Stimulated activated effector memory CD8-positive, alpha-beta T cell treated with anti-CD3 and anti-CD28 coated beads, Interleukin-12 subunit alpha, Interleukin-12 subunit beta, amount 100 ng/mL, for 72 hours (primary cell): ENCODE measurements around the gene FAM107B.
A peak's percentile ranks its signal among the peaks of the same experiment; 100 is the strongest.

Experiments used
- ATAC-seq: fragments of 150-1000 bp; cut with Tn5 transposase; 2 replicates; pipeline ENCODE4 v1.10.0; 2021
- DNase-seq, 2 donors: peaks; one replicate each; pipeline ENCODE4 v3.0.0; 2021 to 2022; ENCODE audit warnings: low spot score in 2 of 2
- H3K27ac Mint-ChIP-seq: one replicate; pipeline ENCODE4 v1.8.0; 2022; ENCODE audit warnings: mild to moderate bottlenecking, mixed read lengths
- H3K36me3 Mint-ChIP-seq: one replicate; pipeline ENCODE4 v1.8.0; 2022; ENCODE audit warnings: mild to moderate bottlenecking, mixed read lengths
- H3K4me1 Mint-ChIP-seq: one replicate; pipeline ENCODE4 v1.8.0; 2022; ENCODE audit warnings: mixed read lengths
- H3K4me3 Mint-ChIP-seq: one replicate; pipeline ENCODE4 v1.8.0; 2022; ENCODE audit warnings: mild to moderate bottlenecking, mixed read lengths
- H3K9me3 Mint-ChIP-seq: one replicate; pipeline ENCODE4 v1.8.0; 2022; ENCODE audit warnings: mixed read lengths

The FAM107B gene

DNA sequence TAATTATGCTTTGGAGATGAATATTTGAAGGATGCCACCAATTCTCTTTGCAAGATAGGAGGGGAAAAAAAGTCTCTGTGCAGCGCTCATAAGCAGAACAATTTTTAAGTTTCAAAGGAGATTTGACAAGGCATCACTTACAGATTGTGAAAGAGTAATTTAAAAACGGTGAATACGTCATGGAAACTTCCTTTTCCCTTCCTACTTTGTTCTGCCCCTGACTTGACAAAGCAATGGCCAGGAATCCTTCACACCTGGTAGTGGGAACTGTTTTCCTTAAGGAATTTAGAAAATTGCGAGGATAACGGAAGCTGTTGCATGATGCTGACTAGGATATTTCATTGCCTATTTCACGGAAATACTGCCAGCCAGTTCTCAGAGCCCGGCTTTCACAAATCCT, 16.7 kb downstream of the FAM107B start:
- Mint-ChIP-seq H3K27ac (peak overlapping the region; percentile 16), H3K4me1 (peaks cover 8% of the 10 kb centered on the region)
- no peak for DNase-seq

DNA sequence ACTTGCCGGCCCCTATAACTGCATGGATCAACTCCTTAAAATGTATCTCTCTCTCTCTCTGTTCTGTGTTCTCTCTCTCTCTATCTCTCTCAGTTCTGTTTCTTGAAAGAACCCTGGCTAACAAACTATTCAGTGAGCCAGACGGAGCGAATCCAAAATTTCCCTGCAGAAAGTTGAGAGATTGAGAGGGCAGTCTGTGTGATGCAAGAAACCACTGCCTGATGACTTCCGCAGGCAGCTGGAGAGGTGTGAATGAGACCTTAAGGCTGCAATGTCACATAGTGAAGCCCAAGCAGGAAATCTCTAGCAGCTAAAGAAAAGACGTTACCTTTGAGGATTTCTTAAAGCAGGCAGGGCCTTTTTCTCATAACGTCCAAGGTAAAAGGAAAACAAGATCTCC, 17.3 kb downstream of the FAM107B start:
- peaks cover 8% of the 10 kb centered on the region for H3K4me1 Mint-ChIP-seq
- DNase-seq (no peak), ATAC-seq (no peak)
- no peaks in the 10 kb centered on the region for H3K9me3 Mint-ChIP-seq
- peak overlapping the region; percentile 16 for H3K27ac Mint-ChIP-seq
- H3K36me3 Mint-ChIP-seq: no peaks in the 10 kb centered on the region
- no peak overlapping the region for H3K4me3 Mint-ChIP-seq

More for the DNA sequence above, 16.7 kb downstream of the FAM107B start:
- no peaks in the 10 kb centered on the region for H3K9me3 Mint-ChIP-seq
- no peak overlapping the region for H3K4me3 Mint-ChIP-seq
- no peak for ATAC-seq
- no peaks in the 10 kb centered on the region for H3K36me3 Mint-ChIP-seq

DNA sequence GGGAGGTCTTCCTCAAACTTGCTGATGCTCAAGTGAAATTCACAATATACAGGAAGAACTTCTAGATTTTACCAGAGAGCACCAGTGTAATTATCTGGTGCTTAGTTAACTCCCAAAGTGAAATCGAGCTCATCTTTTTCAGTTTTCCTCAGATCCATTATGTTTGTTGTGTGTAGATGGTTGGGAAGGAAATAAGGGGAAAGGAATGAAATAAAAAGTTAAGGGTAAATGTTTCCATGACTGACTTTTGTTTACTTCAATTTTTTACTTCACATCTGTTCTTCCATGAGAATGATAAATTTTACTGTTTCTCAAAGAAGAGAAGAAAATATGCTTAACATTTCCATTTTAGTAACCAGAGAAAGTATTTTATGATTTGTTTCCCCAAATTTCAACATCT, 21.3 kb downstream of the FAM107B start:
- no peak for ATAC-seq
- no peak overlapping the region for H3K27ac Mint-ChIP-seq
- no peak for DNase-seq

DNA sequence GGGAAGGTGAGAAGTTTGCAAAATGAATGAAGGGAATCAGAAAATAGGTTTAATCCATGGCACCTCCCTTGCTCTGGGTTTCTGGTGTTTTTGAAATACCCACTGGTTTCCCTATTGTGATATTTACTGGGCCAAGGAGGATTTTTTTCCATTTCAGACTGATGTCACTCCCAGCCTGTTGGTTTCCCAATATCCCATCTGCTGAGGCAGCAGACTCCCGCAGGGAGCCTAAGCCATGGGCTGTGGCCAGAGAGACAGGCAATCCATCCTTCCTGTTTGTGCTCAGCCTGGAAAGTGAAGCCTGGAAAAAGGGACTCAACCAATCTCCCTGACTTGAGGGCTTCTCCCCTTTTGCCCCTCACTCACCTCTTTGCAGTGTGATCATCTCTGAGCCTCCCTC, 22.8 kb downstream of the FAM107B start:
- DNase-seq: no peak
- Mint-ChIP-seq H3K27ac (no peak overlapping the region), H3K9me3 (no peaks in the 10 kb centered on the region), H3K4me3 (no peak overlapping the region), H3K4me1 (no peaks in the 10 kb centered on the region), H3K36me3 (no peaks in the 10 kb centered on the region)
- no peak for ATAC-seq

More for the DNA sequence above, 21.3 kb downstream of the FAM107B start:
- Mint-ChIP-seq H3K4me1 (peaks cover 8% of the 10 kb centered on the region), H3K9me3 (no peaks in the 10 kb centered on the region), H3K4me3 (no peak overlapping the region), H3K36me3 (no peaks in the 10 kb centered on the region)

DNA sequence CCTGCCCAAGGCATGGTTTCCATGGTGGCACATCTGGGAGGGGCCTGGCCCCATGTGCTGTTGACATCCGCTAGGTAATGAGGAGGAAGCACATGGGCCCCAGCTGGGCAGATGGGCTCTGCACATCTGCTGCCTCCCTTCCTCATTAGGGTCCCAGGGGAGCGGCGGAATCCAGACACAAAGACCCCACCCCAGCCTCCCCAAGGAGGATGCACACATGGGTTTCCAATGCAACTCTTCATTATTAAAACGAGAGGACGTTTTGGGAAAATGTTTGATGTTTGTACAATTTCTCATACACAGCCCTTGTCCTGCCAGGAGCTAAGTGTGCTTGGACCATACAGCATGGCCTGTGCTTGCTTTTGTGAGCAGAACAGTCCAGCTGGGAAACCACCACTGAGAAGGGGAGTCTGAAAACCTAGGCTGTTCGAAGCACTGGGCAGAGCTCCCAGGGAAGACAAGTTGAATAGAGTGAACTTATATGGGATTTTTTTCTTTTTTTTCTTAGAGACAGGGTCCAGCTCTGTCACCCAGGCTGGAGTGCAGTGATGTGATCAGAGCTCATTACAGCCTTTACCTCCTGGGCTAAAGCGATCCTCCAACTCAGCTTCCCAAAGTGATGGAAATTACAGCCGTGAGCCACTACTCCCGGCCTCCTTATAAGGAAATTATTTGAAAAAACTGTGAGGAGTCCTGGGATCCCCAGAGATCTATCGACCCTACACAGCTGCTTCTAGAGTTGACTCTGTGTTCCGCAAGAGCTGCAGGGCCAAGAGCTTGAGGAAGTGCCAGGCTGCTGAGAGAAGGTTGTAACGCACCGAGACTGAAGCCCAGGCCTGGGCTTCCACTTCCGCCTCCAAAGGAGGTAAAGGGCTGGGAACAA, 23.4 kb downstream of the FAM107B start:
- no peaks in the 10 kb centered on the region for H3K9me3 Mint-ChIP-seq
- H3K4me1 Mint-ChIP-seq: no peaks in the 10 kb centered on the region
- DNase-seq (no peak), ATAC-seq (no peak)
- H3K27ac Mint-ChIP-seq: no peak overlapping the region
- H3K4me3 Mint-ChIP-seq: no peak overlapping the region
- no peaks in the 10 kb centered on the region for H3K36me3 Mint-ChIP-seq

DNA sequence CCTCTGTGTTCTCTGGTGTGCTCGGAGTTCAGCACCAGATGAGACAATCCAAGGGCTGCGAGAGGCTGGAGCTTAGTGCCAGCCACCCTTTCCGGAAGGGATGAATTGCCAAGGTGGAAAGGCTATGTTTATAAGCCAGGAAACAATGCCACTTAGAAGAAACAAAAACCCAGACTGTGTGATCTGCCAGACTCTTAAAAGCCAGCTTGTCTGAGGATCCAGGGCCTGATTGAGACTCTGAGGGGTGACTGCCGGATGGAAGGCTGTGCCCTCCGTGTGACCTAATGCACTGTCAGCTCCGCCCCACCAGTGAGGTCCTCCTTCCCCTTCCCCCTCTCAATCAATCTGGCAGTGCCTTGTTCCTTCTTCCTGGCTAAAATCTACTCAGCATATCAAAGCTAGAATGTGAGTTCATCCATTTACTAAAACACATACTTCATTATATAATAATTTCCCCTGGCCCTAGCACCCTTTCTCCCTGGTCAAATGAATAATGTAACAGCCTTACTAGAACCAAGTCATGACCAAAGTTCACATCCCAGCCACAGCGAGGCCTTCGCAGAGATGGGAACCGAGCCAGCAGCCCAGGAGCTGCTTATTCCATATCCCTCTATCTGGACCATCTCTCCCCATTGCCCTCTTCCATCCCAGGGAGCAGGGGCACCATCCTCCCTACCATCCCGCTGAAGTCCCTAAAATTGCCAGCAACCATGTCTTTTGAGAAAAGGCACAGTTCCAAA, 25.5 kb downstream of the FAM107B start:
- Mint-ChIP-seq H3K27ac (no peak overlapping the region), H3K36me3 (no peaks in the 10 kb centered on the region), H3K4me3 (no peak overlapping the region), H3K9me3 (peaks cover 4% of the 10 kb centered on the region), H3K4me1 (no peaks in the 10 kb centered on the region)
- no peak for ATAC-seq
- DNase-seq: no peak

DNA sequence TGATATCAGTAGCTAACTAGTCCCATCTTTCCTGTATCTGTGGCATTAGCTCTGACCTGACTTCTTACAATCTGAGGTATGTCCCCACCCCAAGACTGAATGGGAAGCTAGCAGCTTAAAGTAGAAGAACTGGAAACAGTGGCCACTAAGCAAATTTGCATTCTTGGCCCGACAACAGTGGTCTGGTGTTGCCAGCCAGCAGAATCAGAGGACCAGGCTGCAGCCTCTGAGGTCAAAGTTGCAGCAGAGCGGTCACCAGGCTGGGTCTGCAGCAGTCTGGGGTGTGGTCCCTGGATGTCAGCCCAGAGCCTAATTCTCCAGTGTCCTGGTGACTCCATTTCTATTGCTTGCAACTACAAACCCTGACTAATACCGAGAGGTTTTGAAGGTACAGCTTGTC, 26.3 kb downstream of the FAM107B start:
- Mint-ChIP-seq H3K9me3 (peaks cover 4% of the 10 kb centered on the region), H3K4me1 (no peaks in the 10 kb centered on the region), H3K4me3 (no peak overlapping the region), H3K36me3 (no peaks in the 10 kb centered on the region), H3K27ac (no peak overlapping the region)
- ATAC-seq (no peak), DNase-seq (no peak)

DNA sequence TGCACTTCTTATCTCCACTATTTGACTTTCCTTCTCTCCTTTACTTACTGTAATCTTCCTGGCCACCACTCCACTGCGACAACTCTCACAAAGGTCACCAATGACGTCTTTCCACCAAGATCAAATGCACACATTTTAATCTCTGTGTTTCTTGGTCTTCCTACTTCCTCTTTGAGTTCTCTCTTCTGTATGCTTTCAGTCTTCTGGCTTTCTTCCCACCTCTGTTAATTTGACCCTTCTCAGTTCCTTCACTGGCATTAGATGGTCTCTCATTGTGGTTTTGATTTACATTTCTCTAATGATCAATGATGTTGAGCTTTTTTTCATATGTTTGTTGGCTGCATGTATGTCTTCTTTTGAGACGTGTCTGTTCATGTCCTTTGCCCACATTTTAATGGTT, 31.9 kb downstream of the FAM107B start:
- no peak for DNase-seq
- Mint-ChIP-seq H3K9me3 (peaks cover 4% of the 10 kb centered on the region), H3K4me3 (no peak overlapping the region), H3K4me1 (peaks cover 6% of the 10 kb centered on the region), H3K27ac (no peak overlapping the region), H3K36me3 (no peaks in the 10 kb centered on the region)
- no peak for ATAC-seq

DNA sequence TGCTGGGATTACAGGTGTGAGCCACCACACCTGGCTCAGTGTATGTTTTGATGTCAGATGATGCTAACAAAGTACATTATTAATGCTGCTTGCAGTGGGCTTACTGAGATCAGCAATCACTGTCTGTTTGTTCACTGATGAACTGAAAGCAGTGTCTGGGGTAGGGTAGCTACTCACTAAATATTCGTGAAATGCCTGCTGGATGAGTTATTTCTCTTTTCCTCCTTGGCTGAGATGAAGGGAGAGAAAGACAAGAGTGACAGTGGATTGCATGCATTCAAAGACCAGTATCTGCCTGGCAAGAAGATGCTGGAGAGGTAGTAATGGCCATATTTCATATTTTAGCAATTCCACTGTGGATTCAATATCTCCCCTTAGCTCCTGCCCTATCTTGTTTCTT, 32.3 kb downstream of the FAM107B start:
- Mint-ChIP-seq H3K27ac (no peak overlapping the region), H3K9me3 (peaks cover 4% of the 10 kb centered on the region), H3K36me3 (no peaks in the 10 kb centered on the region), H3K4me3 (no peak overlapping the region), H3K4me1 (peaks cover 6% of the 10 kb centered on the region)
- no peak for DNase-seq
- no peak for ATAC-seq

DNA sequence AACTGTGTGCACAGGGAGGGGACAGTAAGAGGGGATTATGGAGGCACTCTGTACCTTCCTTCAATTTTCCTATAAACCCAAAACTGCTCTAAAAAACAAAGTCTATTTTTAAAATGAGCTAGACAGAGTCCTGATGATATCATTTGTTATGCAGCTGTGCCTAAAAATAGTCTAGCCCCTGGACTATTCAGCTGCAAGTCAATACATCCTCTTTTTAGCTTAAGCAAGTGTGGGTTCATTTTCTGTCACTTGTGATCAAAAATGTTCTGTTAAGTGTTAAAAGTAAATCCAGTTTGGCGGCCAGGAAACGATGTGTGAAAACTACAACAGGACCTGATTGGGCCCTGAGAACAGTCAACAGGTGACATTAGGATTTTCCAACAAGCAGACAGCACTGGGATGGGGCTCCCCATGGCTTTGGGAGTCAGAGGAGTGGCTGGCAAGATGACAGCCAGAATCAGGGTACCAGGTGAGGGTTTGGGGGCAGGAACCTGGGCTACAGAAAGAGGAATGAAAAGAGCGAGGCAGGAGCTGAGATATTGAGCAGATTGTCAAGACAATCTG, 33.9 kb downstream of the FAM107B start:
- ATAC-seq: no peak
- H3K4me1 Mint-ChIP-seq: peaks cover 12% of the 10 kb centered on the region
- H3K27ac Mint-ChIP-seq: peak overlapping the region; percentile 43
- H3K36me3 Mint-ChIP-seq: no peaks in the 10 kb centered on the region
- H3K4me3 Mint-ChIP-seq: no peak overlapping the region
- H3K9me3 Mint-ChIP-seq: peaks cover 4% of the 10 kb centered on the region
- no peak for DNase-seq

DNA sequence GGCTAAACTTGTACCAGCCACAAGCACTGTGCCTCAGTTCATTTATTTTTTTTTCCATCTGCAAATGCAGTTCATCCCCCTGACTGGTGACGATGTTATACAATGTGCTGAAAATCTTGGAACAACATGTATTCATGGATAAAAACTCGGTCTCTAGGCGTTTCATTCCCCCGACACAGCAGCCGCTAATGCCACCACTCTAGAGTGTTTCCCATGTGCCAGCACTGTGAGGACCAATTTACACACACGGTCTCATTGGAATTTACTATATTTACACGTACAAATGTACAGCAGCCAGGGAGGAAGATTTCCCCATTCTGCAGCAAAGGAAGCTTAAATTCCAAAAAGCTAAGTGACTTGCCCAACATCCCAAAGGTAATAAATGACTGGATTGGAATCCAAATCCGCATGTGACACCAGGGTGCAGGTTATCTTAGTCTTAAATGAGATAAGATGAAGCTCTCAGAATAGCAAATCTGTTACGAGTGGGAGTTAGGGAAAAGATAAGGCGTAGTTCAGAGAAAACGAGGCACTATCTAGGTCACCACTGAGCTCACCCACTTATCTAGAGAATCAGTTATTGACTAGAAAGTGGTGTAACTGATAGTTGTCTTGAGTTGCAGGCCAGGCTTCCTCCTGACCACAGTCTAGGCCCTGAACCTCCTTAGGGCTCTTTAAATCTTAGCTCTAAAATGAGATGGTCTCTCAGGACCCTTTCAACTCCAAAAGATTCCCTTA, 36.7 kb downstream of the FAM107B start:
- no peak overlapping the region for H3K4me3 Mint-ChIP-seq
- no peak for DNase-seq
- no peaks in the 10 kb centered on the region for H3K9me3 Mint-ChIP-seq
- peaks cover 12% of the 10 kb centered on the region for H3K4me1 Mint-ChIP-seq
- ATAC-seq: no peak
- no peak overlapping the region for H3K27ac Mint-ChIP-seq
- no peaks in the 10 kb centered on the region for H3K36me3 Mint-ChIP-seq

DNA sequence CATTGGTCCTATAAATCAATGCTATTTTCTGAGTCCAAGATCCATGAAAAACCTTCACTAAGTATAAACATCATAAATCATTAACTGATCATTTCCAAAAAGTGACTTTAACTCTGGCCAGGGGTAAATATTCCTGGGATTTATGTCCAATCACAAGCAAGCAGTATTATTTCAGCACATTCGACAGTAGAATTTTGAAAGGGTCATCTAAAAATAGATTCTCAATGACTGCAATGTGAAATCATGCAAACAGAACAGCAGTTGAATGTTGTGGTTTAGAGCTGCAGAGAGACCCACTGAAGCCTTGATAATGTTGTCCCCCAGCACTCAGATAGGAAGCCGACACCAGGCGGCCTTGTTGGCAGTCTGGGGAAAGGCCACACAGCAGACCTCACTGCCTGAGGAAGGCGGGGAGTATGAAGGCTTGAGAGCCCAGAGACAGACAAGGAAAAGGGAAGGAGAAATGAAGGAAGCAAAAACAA, 38.1 kb downstream of the FAM107B start:
- ATAC-seq (no peak), DNase-seq (no peak)
- no peaks in the 10 kb centered on the region for H3K36me3 Mint-ChIP-seq
- H3K4me1 Mint-ChIP-seq: peaks cover 6% of the 10 kb centered on the region
- H3K9me3 Mint-ChIP-seq: no peaks in the 10 kb centered on the region
- H3K27ac Mint-ChIP-seq: peak overlapping the region; percentile 94
- H3K4me3 Mint-ChIP-seq: no peak overlapping the region

DNA sequence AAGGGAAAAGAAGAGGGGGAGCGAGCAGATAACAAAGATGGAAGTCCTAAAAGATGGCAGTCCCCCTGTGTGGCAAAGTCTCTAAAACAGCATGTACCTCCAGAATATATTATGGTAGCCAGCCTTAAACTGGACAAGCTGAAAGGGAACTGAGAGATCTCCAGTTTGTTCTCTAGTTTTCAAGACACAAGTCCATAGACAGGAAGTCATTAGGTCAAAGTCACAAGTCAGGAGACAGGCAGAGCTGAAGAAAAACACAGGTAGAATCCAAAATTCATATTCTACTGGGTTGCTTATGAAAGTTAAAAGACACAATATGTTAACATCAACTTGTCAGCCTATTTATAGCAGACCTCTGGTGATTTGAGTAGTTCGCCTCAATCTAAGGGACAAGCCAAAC, 38.7 kb downstream of the FAM107B start:
- no peak overlapping the region for H3K4me3 Mint-ChIP-seq
- H3K36me3 Mint-ChIP-seq: no peaks in the 10 kb centered on the region
- H3K27ac Mint-ChIP-seq: no peak overlapping the region
- H3K9me3 Mint-ChIP-seq: no peaks in the 10 kb centered on the region
- peaks cover 6% of the 10 kb centered on the region for H3K4me1 Mint-ChIP-seq
- no peak for DNase-seq
- no peak for ATAC-seq

DNA sequence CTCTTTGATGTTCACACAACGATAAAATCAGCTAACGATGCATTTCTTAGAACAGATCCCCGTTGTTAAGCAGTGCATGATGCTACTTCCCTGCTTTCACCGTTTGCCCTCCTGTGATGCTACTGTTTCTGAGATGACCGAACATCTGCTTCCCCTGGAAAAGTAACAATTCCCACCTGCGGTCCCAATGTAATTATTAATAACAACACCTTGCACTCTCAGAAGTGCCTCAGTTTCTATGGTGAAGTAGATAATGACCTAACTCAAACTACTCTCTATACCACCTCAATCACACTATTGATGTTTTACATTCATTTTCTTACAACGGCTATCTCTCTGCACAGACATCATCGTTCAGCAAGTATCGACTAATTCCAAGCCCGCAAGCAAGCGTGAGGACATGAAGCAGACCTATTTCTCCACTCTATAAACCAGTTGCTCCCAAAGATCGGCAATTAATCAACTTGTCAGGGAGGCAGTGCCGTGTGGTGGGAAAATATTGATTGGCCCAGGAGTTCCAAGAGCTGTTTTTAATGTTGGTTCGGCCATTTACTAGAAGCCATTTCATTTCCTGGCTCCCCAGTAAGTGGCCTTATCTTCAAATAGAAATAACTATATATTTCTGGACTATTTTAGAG, 42.7 kb downstream of the FAM107B start:
- Mint-ChIP-seq H3K27ac (no peak overlapping the region), H3K4me3 (no peak overlapping the region), H3K9me3 (no peaks in the 10 kb centered on the region), H3K4me1 (peaks cover 5% of the 10 kb centered on the region), H3K36me3 (no peaks in the 10 kb centered on the region)
- no peak for ATAC-seq
- DNase-seq: no peak

DNA sequence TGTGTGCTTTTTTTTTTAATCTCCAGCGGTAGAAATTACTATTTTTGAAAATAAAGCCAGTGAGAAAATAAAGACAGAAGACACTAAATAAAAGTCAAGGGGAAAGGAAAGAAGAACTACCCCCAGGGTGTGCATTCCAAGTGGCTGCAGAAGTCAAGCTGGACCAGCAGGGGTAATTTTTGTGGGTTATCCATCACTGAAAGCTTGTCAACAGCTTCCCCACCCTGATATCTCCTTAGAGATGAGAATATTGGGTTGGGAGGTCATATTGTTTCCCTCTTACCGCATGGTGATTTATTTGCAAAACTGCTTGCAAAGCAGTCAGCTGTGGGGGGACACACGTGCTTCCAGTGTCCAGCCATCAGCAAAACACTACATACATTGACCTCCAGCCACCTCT, 46.4 kb downstream of the FAM107B start:
- Mint-ChIP-seq H3K36me3 (no peaks in the 10 kb centered on the region), H3K9me3 (no peaks in the 10 kb centered on the region), H3K27ac (no peak overlapping the region), H3K4me1 (peaks cover 7% of the 10 kb centered on the region), H3K4me3 (no peak overlapping the region)
- DNase-seq (no peak), ATAC-seq (no peak)
